ENCODE results near the gene LSM4.

LSM4 gene

DNA sequence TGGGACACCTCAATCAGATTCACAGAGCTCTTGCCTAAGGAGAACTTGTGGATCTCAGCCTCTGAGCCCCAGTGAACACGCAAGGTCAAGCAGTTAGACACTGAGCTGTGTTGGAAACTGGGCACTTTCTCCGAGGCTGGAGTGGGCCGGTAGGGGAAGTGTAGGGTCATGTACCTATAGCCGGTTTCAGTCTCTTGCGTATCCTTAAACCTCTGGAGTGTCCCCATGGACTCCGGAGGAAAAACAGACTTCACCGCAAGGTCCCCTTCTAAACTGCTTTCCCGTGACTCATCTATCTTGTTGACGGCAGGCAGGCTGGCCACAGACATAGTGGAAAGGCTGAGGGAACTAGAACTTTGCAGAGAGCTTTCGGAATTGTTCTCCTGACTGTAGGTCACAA lies 60.0 kb downstream of the LSM4 start:
- no peak overlapping the region for H3K27ac ChIP-seq
- TF ChIP-seq, protein P1, sequence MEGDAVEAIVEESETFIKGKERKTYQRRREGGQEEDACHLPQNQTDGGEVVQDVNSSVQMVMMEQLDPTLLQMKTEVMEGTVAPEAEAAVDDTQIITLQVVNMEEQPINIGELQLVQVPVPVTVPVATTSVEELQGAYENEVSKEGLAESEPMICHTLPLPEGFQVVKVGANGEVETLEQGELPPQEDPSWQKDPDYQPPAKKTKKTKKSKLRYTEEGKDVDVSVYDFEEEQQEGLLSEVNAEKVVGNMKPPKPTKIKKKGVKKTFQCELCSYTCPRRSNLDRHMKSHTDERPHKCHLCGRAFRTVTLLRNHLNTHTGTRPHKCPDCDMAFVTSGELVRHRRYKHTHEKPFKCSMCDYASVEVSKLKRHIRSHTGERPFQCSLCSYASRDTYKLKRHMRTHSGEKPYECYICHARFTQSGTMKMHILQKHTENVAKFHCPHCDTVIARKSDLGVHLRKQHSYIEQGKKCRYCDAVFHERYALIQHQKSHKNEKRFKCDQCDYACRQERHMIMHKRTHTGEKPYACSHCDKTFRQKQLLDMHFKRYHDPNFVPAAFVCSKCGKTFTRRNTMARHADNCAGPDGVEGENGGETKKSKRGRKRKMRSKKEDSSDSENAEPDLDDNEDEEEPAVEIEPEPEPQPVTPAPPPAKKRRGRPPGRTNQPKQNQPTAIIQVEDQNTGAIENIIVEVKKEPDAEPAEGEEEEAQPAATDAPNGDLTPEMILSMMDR (conservative IDR thresholded peaks at IDR 0.05), result no peak

- TF ChIP-seq, protein P1 (conservative IDR thresholded peaks at IDR 0.05), result no peak
These were observed 60.7 kb downstream of the LSM4 start for GRCh38 chr19:18262144-18262543.

DNA sequence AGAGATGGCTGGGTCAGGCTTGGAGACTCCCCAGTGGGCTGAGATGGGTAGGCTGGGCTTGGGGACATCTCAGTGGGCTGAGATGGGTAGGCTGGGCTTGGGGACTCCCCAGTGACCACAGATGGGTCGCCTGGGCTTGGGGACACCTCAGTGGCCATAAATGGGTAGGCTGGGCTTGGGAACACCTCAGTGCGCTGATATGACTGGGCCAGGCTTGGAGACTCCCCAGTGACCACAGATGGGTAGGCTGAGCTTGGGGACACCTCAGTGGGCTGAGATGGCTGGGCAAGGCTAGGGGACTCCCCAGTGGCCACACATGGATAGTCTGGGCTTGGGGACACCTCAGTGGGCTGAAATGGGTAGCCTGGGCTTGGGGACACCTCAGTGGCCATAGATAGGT lies 61.4 kb downstream of the LSM4 start:
- TF ChIP-seq, protein P1 (conservative IDR thresholded peaks at IDR 0.05), result no peak
- H3K27ac ChIP-seq, result no peak overlapping the region

More at GRCh38 chr19:18262144-18262543, 60.7 kb downstream of the LSM4 start:
- no peak overlapping the region for H3K27ac ChIP-seq

GRCh38 chr19:18259893-18260292 lies 63.0 kb downstream of the LSM4 start:
- TF ChIP-seq, protein P1 (conservative IDR thresholded peaks at IDR 0.05), result no peak
- H3K27ac ChIP-seq, result no peak overlapping the region

DNA sequence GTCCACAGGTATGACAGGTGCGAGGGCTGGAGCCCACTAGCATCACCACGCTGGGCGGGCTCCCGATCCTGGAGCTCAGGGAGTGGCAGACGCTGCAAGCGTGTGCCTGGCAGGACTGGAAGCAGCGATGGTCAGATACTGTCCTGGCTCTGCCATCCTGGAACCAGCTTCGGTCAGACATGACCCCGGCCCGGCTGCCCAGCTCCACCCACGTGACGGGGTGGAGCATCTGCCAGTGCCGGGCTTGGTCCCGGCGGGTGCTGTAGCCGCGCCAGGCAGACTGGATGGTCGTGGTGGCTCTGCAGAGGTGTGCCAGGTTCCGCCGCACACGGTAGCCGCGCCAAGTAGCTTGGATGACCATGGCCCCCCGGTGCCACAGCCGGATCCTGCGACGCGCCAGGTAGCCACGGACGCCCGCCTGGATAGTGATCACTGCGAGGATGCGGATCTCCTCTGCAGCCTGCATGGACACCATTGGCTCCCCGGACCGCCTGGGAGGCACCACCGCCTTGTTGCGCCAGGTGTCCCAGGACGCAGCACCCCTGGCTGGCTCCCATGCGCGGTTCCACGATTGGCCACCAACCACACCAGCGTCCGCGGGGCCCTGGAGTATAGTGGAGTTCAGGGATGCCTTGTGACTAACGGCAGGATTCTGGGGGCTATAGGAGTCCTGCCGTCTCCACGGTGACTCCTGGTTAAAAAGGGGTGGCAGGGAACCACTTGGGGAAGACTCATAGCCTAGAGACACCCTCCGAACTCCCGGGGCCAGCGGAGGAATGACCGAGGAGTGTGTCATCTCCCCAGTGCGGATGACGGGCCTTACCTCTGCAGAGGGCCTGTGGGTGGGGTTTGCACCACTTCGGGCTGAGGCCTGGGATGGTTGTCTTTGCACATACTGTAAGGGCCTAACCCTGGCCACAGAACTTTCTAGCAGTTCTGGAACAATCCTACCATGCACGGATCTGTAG lies 65.1 kb downstream of the LSM4 start:
- TF ChIP-seq, protein P1 (conservative IDR thresholded peaks at IDR 0.05), result no peak
- no peak overlapping the region for H3K27ac ChIP-seq
